GM19099 (cell line): ENCODE data around the gene FANCE.

Source experiments
- POLR2A ChIP-seq: IDR thresholded peaks from 3 replicates; pipeline ENCODE4 v1.6.1; 2011; ENCODE audit warnings: low read depth; ENCODE audit not compliant: insufficient read length; ENCODE audit errors: extremely low read depth

FANCE gene

GRCh38 chr6:35511562-35511941, 59.4 kb downstream of the FANCE start:
- TF ChIP-seq POLR2A, result no peak

DNA sequence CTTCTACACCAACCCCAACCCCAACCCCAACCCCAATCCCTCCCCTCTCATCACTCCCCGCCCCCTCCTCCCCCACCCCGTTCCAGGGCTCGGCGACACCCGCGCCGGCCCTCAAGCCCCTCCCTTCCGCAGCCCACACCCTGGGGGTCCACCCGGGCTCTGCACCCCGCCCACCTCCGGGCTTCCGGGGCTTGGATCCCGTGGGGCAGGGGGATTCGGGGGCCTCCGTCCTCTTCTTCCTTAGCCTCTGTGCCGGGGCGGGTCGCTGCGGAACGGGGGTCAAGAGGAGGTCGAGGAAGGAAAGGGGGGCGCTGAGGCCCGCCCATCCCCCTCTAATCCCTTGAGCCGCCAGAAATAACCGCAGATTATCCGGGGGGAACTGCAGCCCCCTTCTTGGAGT, 59.9 kb downstream of the FANCE start:
- TF ChIP-seq POLR2A, result no peak

GRCh38 chr6:35512740-35513139, 60.6 kb downstream of the FANCE start, which contains the start of gene TULP1:
TSS of gene TULP1 (minus strand) at chr6:35512896. CDS start at chr6:35512858, 38 bp downstream.
- no peak for TF ChIP-seq POLR2A

DNA sequence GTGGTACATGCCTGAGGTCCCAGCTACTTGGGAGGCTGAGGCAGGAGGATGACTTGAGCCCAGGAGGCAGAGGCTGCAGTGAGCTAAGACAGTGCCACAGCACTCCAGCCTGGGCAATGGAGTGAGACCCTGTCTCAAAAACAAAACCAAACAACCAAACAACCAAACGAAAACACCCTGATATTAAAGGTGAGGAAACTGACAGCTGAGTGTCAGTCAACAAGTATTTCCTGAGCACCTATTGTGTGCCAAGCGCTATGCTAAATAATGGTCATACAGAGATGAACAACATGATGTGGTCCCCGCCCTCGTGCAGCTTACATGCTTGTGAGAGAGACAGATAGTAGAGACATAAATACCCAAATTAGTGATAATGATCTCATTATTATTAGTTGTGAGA, 62.4 kb downstream of the FANCE start:
- no peak for TF ChIP-seq POLR2A
